ENCODE measurements around the gene NFAM1.

- no peak for TF ChIP-seq POLR2A (IDR thresholded peaks at IDR 0.05; ENCODE audit: low read length)
- no peak for TF ChIP-seq GATA1 (IDR thresholded peaks at IDR 0.05; ENCODE audit: low read depth, low read length)
Measured at GRCh38 chr22:42353883-42354727, 78.1 kb downstream of the NFAM1 start.

Measured in erythroblast (primary cell).